GM18505 (cell line): ENCODE measurements around the gene LDB2.
"Not testable (repeated sequence)": the region's sequence is repeated elsewhere in the genome, so short reads cannot be mapped to it uniquely, and the experiment has no call there.

Source experiments
- ATAC-seq: cut with Tn5 transposase; IDR thresholded peaks from one replicate; pipeline ENCODE4 v1.9.1; 2021; ENCODE audit not compliant: unreplicated experiment
- POLR2A ChIP-seq: IDR thresholded peaks from 4 replicates; pipeline ENCODE4 v1.6.1; 2011; ENCODE audit warnings: borderline replicate concordance; ENCODE audit not compliant: insufficient read depth, insufficient read length; ENCODE audit errors: extremely low read depth

LDB2 gene

DNA sequence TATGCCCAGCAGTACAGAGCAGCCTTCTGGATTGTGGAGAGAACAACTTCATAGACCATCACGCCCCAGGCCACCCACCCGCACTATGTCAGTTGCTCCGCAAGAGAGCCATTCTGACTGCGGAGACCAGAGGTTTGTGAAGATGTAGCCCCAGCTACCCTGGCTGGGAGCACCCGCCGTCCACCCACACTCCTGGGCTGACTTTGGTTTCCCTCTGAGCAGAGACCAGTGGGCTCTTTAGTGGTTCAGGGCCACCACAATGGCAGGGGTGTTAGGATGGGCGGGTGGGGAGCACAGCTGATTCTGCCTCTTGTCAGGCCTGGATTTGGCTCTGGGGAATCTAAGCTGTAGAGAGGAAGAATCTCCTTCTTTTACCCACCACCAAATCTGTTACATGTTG is 313.4 kb downstream of the LDB2 start:
- no peak for TF ChIP-seq POLR2A
- ATAC-seq = no peak

DNA sequence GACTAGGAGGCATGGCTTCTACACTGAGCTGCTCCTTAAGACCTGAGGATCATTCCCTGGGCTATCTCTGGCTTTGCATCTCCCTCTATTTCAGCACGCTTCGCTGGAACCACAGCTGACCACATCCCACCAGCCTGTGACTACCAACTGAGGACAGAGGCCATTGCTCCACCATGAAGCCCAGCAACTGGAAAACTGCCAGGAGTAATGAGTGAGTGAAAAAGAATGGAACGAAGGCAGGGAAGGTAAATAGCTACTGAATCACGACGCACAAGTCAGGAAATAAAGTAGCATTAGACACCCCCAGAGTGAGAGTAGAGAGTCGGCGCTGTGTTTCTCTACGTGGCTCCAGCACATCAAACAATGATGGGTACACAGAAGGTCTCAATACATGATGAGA is 314.7 kb downstream of the LDB2 start:
- TF ChIP-seq POLR2A = no peak
- ATAC-seq = no peak

DNA sequence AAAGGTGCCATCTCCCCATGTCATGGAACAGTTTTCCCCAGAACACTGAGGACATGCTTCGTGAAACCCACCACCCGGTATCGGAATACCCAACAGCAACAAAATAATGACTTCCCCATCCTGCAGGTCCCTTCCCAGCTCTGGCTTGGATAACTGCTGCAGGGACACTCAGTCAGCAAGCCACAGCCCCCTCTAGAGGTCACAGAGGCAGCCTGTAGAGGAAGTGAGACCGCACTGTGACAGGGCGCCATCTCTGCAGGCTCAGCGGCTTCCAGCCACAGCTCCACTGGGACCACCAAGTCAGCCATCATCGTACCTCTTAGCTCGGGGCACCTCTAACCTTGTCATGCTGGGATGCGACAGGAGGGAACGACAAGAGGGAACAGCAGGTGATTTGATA is 315.9 kb downstream of the LDB2 start:
- TF ChIP-seq POLR2A = no peak
- no peak for ATAC-seq

DNA sequence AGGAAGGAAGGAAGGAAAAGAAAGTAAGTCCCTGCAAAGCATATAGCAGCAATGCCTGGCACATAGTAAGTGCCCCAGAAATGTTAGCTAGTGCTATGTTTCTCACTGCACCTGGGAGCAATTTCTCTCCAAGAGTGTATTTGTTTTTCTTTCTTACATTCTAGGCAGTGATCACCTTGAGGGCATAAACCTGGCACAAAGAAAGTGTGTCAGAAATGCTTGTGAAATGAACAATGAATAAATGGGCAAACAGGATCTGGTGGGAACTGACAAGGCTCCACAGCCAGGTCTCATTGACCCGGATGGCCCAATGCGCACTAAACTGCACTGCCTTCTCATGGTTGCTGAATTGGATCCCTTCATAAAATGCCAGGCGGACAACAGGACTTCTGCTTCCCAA is 316.4 kb downstream of the LDB2 start:
- no peak for TF ChIP-seq POLR2A

DNA sequence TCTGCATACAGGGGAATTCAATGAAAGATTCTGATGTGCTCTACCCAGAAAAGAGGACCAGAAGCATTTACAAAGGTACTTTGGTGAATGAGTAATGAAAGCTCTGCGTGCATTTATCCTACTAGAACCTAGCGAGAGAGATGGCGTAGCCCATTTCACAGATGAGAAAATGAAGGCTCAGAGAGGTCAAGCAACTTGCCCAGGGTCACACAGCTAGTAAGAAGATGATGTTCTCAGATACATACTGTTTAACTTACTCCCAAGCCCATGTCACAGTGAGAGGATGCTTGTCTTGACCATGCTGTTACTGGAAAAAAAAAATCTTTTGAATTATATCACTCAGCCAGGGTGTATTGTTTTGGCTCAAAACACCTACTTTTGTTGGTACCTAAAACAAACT is 317.3 kb downstream of the LDB2 start:
- ATAC-seq = no peak

More for the DNA sequence above, 316.4 kb downstream of the LDB2 start:
- no peak for ATAC-seq

DNA sequence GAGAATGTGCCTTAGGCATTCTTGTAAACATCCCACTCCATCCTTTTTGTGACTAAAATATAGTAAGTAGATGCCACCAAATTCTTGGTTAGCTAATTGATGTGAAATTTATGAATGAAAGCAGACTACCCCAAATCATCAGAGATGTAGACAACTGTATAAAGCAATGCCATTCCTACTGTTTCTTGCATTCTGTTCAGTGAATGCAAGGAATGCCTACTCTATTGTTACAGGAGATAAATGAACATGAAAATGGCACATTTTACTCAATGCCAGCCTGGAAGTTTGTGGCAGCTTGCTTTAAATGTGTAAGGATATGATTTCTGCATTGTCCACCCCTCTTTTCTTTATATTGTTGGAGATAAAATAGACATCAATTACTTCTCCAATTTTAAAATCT is 317.9 kb downstream of the LDB2 start:
- no peak for ATAC-seq
- TF ChIP-seq POLR2A = no peak

More for the DNA sequence above, 317.3 kb downstream of the LDB2 start:
- no peak for TF ChIP-seq POLR2A

DNA sequence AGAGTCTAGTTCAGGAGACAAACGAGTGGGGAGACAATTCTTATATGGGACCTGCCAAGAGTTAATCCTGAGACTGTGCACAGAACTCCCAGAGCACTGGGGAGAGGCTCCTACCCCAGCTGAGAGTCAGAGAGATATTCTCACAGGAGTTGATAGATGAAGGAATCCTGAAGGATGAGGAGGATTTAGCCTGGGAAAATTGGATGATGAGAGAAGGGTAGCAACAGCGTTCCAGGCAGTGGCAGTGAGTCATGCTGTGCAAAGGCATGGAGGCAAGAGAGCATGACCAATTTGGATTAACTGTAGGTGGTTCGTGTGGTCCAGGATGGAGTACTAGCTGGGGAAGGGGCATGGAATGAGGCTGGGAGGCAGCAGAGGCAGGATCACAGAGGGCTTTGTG is 318.6 kb downstream of the LDB2 start:
- no peak for ATAC-seq
- TF ChIP-seq POLR2A = no peak

DNA sequence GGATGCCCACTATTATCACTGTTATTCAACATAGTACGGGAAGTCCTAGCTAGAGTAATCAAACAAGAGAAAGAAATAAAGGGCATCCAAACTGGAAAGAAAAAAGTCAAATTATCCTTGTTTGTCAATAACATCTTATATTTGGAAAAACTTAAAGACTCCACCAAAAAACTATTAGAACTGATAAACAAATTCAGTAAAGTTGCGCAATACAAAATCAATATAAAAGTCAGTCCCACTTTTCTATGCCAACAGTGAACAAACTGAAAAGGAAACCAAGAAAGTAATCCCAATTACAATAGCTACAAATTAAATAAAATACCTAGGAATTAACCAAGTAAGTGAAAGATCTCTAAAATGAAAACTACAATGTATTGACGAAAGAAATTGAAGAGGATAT is 321.3 kb downstream of the LDB2 start:
- ATAC-seq = no peak

DNA sequence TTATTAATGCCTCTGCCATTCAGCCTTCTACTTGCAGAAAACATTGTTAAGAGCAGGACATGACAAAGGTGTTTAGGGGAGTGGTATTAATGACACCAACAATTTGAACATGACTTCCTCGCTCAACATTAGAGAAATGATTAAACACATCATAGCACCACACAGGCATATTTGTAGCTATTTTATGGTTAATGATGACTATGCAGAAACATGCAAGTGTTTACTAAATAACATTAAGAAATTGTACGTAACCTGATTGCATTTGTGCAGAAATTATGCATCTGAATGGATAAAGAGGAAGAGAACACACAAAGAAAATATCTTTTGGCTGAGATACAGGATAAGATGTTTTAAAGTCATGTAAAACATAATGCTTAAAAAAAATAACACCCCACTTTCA is 323.5 kb downstream of the LDB2 start:
- no peak for ATAC-seq
- TF ChIP-seq POLR2A = no peak

More for the DNA sequence above, 321.3 kb downstream of the LDB2 start:
- no peak for TF ChIP-seq POLR2A

DNA sequence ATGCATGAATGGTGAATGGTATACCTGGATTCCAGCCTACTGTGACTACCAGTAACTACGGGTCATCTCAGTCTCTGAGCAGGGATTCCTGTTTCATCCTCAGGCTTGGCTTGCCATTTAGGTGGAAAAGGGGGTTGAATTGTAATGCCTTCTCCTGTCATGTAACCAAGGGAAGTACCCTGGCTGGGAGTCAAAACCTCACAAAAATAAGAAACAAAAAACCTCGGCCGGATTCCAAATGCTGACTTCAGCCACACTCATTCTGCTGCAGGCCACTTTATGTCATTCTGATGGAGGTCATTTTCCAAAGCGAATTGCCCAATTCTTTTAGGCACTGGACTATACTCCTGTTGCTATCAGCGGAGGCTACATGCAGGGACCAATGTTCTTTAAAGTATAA is 324.7 kb downstream of the LDB2 start:
- ATAC-seq = no peak
- TF ChIP-seq POLR2A = no peak

DNA sequence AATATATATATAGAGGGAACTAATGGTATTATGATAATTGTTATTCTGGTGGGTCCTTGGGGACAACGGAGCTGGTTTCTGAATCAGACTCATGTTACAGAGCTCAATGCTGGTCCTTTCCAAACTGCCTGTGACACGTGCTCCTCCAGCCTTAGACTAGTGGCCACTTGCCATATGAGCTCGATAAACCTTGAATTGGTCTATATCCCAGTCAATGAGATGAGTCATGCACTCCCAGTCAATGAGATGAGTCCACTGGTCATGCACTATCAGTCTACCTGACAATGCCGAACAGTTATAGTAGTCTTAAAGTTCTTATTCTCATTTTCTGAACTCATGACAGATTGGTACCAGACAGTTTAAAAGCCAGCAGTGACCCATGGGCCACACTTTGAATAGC is 325.2 kb downstream of the LDB2 start:
- TF ChIP-seq POLR2A = no peak

DNA sequence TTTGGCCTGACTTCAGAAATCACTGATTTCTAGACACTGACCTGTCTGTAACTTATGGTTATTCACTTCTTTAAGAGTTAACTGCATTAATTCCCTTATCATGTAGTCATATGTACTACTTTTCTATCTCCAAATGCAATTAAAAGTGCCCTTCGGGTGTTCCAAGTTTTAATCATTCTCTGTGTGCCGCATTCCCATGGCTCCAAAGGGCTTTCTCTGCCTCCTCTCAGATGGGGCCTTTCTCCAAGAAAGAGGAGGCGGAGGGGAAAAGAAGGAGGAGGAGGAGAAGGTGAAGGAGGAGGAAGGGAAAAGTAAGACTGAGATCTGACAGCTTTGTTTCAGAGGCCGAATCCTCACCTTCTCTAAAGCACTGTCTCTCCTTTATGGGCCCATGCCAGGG is 325.8 kb downstream of the LDB2 start:
- ATAC-seq = no peak

More for the DNA sequence above, 325.2 kb downstream of the LDB2 start:
- ATAC-seq = no peak

DNA sequence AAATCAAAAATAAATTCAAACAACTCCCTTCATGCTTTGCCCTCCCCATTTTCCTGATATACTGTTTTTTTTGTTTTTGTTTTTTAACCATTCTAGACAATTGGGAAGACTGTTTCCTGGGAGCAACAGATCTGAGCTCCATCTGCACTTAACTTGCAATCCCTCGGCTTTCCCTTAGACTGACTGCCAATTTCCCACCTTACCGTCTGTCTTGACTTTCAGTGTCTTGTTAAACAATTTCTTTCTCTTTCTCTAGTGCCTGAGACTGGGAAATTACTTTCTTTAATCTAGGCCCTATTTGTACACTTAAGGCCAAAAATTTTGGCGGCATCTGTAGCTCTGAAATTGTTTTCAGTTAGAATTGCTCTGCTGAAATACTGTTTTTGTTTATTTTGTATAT is 326.3 kb downstream of the LDB2 start:
- no peak for ATAC-seq
- TF ChIP-seq POLR2A = no peak

More for the DNA sequence above, 325.8 kb downstream of the LDB2 start:
- TF ChIP-seq POLR2A = no peak

DNA sequence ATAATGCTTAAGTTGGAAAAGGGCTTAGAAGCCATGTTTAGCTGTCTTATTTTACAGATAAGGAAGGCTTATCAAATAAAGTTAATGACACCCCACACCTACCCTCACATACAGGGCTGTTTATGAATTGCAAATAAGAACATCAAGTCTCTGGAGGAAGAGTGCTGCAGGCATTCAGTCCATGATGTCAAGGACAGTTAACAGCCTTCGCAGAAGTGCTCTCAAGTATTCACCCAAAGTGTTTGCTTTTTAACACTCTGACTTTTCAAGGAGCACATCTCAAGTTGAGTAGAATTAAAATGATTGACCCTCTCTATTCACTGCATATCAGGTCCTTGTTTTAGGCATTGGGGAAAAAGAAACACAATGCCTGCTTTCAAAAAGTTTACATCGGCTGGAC is 328.7 kb downstream of the LDB2 start:
- TF ChIP-seq POLR2A = no peak
- ATAC-seq = no peak

DNA sequence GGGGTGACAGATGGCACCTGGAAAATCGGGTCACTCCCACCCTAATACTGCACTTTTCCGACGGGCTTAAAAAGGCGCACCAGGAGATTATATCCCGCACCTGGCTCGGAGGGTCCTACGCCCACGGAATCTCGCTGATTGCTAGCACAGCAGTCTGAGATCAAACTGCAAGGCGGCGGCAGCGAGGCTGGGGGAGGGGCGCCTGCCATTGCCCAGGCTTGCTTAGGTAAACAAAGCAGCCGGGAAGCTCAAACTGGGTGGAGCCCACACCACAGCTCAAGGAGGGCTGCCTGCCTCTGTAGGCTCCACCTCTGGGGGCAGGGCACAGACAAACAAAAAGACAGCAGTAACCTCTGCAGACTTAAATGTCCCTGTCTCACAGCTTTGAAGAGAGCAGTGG is 341.1 kb downstream of the LDB2 start:
- not testable (repeated sequence) for ATAC-seq
